Left lung (tissue), 10 donors: ENCODE data around the gene KDSR. TPM values are rescaled to one million over a fixed set of nuclear protein-coding genes. Genes with fewer than 3 reads are reported as not detected.

ENCODE experiments used
- ATAC-seq: fragments of 200-7000 bp; cut with Tn5 transposase; one replicate; pipeline ENCODE4 v1.9.1; 2020; ENCODE audit warnings: moderate library complexity
- DNase-seq, 4 donors: peaks; one replicate each; pipeline ENCODE4 v3.0.0-alpha.2; 2013 to 2020
- H3K27ac ChIP-seq, 2 donors: fragments of 200-600 bp; sonication (generic) in 1 of 2; one replicate each; pipeline versions ENCODE4 v1.5.0 to v1.8.0; 2020 to 2021
- H3K27me3 ChIP-seq, 2 donors: fragments of 200-600 bp; sonication (generic) in 1 of 2; one replicate each; pipeline versions ENCODE4 v1.5.0 to v1.8.0; 2020 to 2021
- H3K36me3 ChIP-seq, 2 donors: fragments of 200-600 bp; sonication (generic) in 1 of 2; one replicate each; pipeline versions ENCODE4 v1.5.0 to v1.8.0; 2020 to 2021
- H3K4me1 ChIP-seq, 2 donors: fragments of 200-600 bp; one replicate each; pipeline ENCODE4 v1.8.0; 2021
- H3K4me3 ChIP-seq, 2 donors: fragments of 200-600 bp; sonication (generic) in 1 of 2; one replicate each; pipeline versions ENCODE4 v1.5.0 to v1.8.0; 2020 to 2021; ENCODE audit warnings: mild to moderate bottlenecking in 1 of 2
- H3K9me3 ChIP-seq, 2 donors: fragments of 200-600 bp; sonication (generic) in 1 of 2; one replicate each; pipeline versions ENCODE4 v1.5.0 to v1.8.0; 2020 to 2021
- CTCF ChIP-seq, 2 donors: fragments of 200-600 bp; sonication (generic) in 1 of 2; IDR thresholded peaks; one replicate each; pipeline versions ENCODE4 v1.5.0 to v1.8.0; 2021; ENCODE audit warnings: antibody characterized with exemption in 2 of 2
- intact Hi-C, 2 donors: fragments of 100-400 bp; cut with DNase I; formaldehyde crosslinking; loops; one replicate each; pipeline versions ENCODE4 v1.11.2 to v1.14.2; 2022
- polyA plus RNA-seq, 6 donors: library from polyadenylated mRNA; unstranded; fragments of 120-200 nt; gene quantifications; one replicate each; pipeline ENCODE4 v1.2.1, GENCODE V29; 2013; ENCODE audit not compliant: insufficient read length in 6 of 6
- total RNA-seq, 2 donors: library from RNA; stranded (reverse); fragmentation: NEBNext Ultra II Directional; extraction: Animal tissue kit (Norgen Biotek cat#: 25700); gene quantifications; one replicate each; pipeline ENCODE4 v1.2.1, GENCODE V29; 2021
- donor health status: DM: no; HTN: yes; CAD: no.
- donor health status: DM: no; HTN: no; CAD: no.

KDSR gene
- total and polyA plus RNA-seq, 8 donors: 41.1 to 70.2 (median 42.4) TPM

GRCh38 chr18:63319383-63320122, 47.5 kb downstream of the KDSR start, which contains the start of gene BCL2:
Gene BCL2 (minus strand): TSS chr18:63319769.
- DNase-seq (peak in 3 of 4 donors; percentile 39 to 63 (median 53)), ATAC-seq (peak; percentile 28)
- Histone ChIP-seq H3K4me3 (peak within 1 kb of the TSS; percentile 53 to 76), H3K9me3 (no peaks in the 10 kb centered on the region), H3K27ac (peak within 1 kb of the TSS; percentile 71 to 81), H3K27me3 (peaks cover 0 to 16% of the 10 kb centered on the region in 2 donors), H3K36me3 (no peaks in the 10 kb centered on the region), H3K4me1 (peaks cover 12 to 46% of the 10 kb centered on the region in 2 donors)
- no peak for TF ChIP-seq CTCF (IDR thresholded peaks at IDR 0.05)
- intact Hi-C loops: loop anchor here in 1 of 2 donors (5.0 kb wide), 2 partner anchors 187 to 302 kb away; no protein-coding TSS in a partner anchor

- no peak for DNase-seq
- peaks cover 12 to 46% of the 10 kb centered on the region in 2 donors for H3K4me1 ChIP-seq
- intact Hi-C loops: no loop called here
- H3K9me3 ChIP-seq: no peaks in the 10 kb centered on the region
- H3K27me3 ChIP-seq: peaks cover 0 to 16% of the 10 kb centered on the region in 2 donors
- no peak for TF ChIP-seq CTCF (IDR thresholded peaks at IDR 0.05)
- no peaks in the 10 kb centered on the region for H3K36me3 ChIP-seq
- H3K27ac ChIP-seq: peak overlapping the region; percentile 71 to 81
- no peak for ATAC-seq
- H3K4me3 ChIP-seq: peak overlapping the region; percentile 53 to 76
These were observed 48.1 kb downstream of the KDSR start for GRCh38 chr18:63318889-63319382.

- Histone ChIP-seq H3K27me3 (peaks cover 0 to 16% of the 10 kb centered on the region in 2 donors), H3K9me3 (no peaks in the 10 kb centered on the region), H3K27ac (no peak overlapping the region), H3K4me3 (peak overlapping the region; percentile 53 to 76), H3K36me3 (no peaks in the 10 kb centered on the region), H3K4me1 (peaks cover 12 to 46% of the 10 kb centered on the region in 2 donors)
- TF ChIP-seq CTCF (IDR thresholded peaks at IDR 0.05): peak; percentile 34 to 38
- peak; percentile 9 for ATAC-seq
- DNase-seq: peak in 3 of 4 donors; percentile 54 to 87 (median 61)
- intact Hi-C loops: no loop called here
These were observed 48.8 kb downstream of the KDSR start for GRCh38 chr18:63317982-63318888.

- no peak for ATAC-seq
- no peak for TF ChIP-seq CTCF (IDR thresholded peaks at IDR 0.05)
These were observed 49.5 kb downstream of the KDSR start for GRCh38 chr18:63317556-63317946.

More at GRCh38 chr18:63317556-63317946, 49.5 kb downstream of the KDSR start:
- intact Hi-C loops: no loop called here
- Histone ChIP-seq H3K9me3 (no peaks in the 10 kb centered on the region), H3K27ac (no peak overlapping the region), H3K36me3 (no peaks in the 10 kb centered on the region), H3K27me3 (peaks cover 0 to 16% of the 10 kb centered on the region in 2 donors), H3K4me1 (peaks cover 12 to 42% of the 10 kb centered on the region in 2 donors), H3K4me3 (peak overlapping the region; percentile 53 to 76)
- DNase-seq: no peak
